Keratinocyte (primary cell): ENCODE data around the gene DDX28. TPM values are rescaled to one million over a fixed set of nuclear protein-coding genes. Genes with fewer than 3 reads are reported as not detected.

Source experiments
- DNase-seq: peaks from one replicate; pipeline ENCODE4 v3.0.0-alpha.2; 2011; ENCODE audit warnings: low read depth, missing footprints, low spot score
- FAIRE-seq: peaks from 2 replicates; lab custom pipeline; 2011; peaks lifted over from hg19 to GRCh38; lab: Jason Lieb, UNC
- H2AFZ ChIP-seq: 2 replicates; pipeline ENCODE4 v1.6.0; 2012; ENCODE audit warnings: low read length, control low read depth, inconsistent platforms; ENCODE audit not compliant: control insufficient read depth
- H3K27ac ChIP-seq: 2 replicates; pipeline ENCODE4 v1.5.1; 2011; ENCODE audit warnings: low read length; ENCODE audit not compliant: control insufficient read depth, insufficient read depth
- H3K27me3 ChIP-seq: 3 replicates; pipeline ENCODE4 v1.6.0; 2011; ENCODE audit warnings: low read length; ENCODE audit not compliant: control insufficient read depth, insufficient read depth; ENCODE audit errors: extremely low read depth
- H3K36me3 ChIP-seq, 2 experiments: 2 replicates in 1 of 2; 3 replicates in 1 of 2; pipeline ENCODE4 v1.5.1; 2011; ENCODE audit warnings: low read length in 2 of 2, mild to moderate bottlenecking in 1 of 2; ENCODE audit not compliant: control insufficient read depth in 2 of 2, insufficient read depth in 2 of 2; ENCODE audit errors: extremely low read depth in 1 of 2
- H3K4me1 ChIP-seq: 3 replicates; pipeline ENCODE4 v1.5.1; 2011; ENCODE audit warnings: low read length; ENCODE audit not compliant: control insufficient read depth, insufficient read depth; ENCODE audit errors: extremely low read depth
- H3K4me2 ChIP-seq: 3 replicates; pipeline ENCODE4 v1.6.0; 2011; ENCODE audit warnings: low read depth, low read length; ENCODE audit not compliant: control insufficient read depth, insufficient read depth; ENCODE audit errors: extremely low read depth
- H3K4me3 ChIP-seq, 3 experiments: fragments of 200-600 bp in 1 of 3; sonication (generic) in 1 of 3; 2 replicates in 2 of 3; 3 replicates in 1 of 3; pipeline ENCODE4 v1.5.1; 2011 to 2016; ENCODE audit warnings: low read length in 3 of 3, mild to moderate bottlenecking in 3 of 3, control low read depth in 2 of 3, inconsistent platforms in 1 of 3, low read depth in 1 of 3, mixed read lengths in 1 of 3, mixed run types in 1 of 3, moderate library complexity in 1 of 3; ENCODE audit not compliant: control insufficient read depth in 2 of 3, insufficient read depth in 2 of 3; ENCODE audit errors: extremely low read depth in 1 of 3
- H3K79me2 ChIP-seq: 2 replicates; pipeline ENCODE4 v1.6.0; 2012; ENCODE audit warnings: low read length; ENCODE audit not compliant: control insufficient read depth, insufficient read depth
- H3K9ac ChIP-seq: 3 replicates; pipeline ENCODE4 v1.6.0; 2011; ENCODE audit warnings: low read length; ENCODE audit not compliant: control insufficient read depth, insufficient read depth; ENCODE audit errors: extremely low read depth
- H3K9me1 ChIP-seq: 3 replicates; pipeline ENCODE4 v1.6.0; 2011; ENCODE audit warnings: low read length; ENCODE audit not compliant: control insufficient read depth, insufficient read depth; ENCODE audit errors: extremely low read depth
- H3K9me3 ChIP-seq: 2 replicates; pipeline ENCODE4 v1.5.1; 2012; ENCODE audit warnings: low read depth, low read length; ENCODE audit not compliant: control insufficient read depth
- H4K20me1 ChIP-seq: 3 replicates; pipeline ENCODE4 v1.6.0; 2011; ENCODE audit warnings: low read length; ENCODE audit not compliant: control insufficient read depth, insufficient read depth; ENCODE audit errors: extremely low read depth
- CTCF ChIP-seq, 3 experiments: IDR thresholded peaks in 1 of 3; conservative IDR thresholded peaks in 1 of 3; optimal IDR thresholded peaks in 1 of 3; 2 replicates in 2 of 3; 3 replicates in 1 of 3; pipeline versions ENCODE3 to v1.5.1; 2011; ENCODE audit warnings: low read length in 3 of 3, mild to moderate bottlenecking in 3 of 3, moderate library complexity in 2 of 3, control low read depth in 1 of 3, inconsistent platforms in 1 of 3; ENCODE audit not compliant: insufficient read depth in 2 of 3; ENCODE audit errors: extremely low read depth in 1 of 3
- EZH2 ChIP-seq: IDR thresholded peaks from one replicate; pipeline ENCODE4 v1.6.1; 2012; ENCODE audit warnings: inconsistent platforms, mild to moderate bottlenecking, low read length, moderate library complexity
- dilution Hi-C: fragments of 300-500 bp; cut with MboI; formaldehyde crosslinking; loops from one replicate; pipeline ENCODE4 v1.7.0; 2020; ENCODE audit warnings: low sequenced_read_pairs; ENCODE audit not compliant: extremely low pct_ligation_motif_present
- polyA plus RNA-seq, 5 experiments: library from polyadenylated mRNA; depleted of rRNA in 3 of 5; stranded (reverse) in 3 of 5; stranded (forward) in 1 of 5; unstranded in 1 of 5; fragments of >200 nt; gene quantifications; 1 replicate in 1 of 5; 2 replicates in 3 of 5; 3 replicates in 1 of 5; pipeline versions ENCODE4 v1.2.1 to v1.2.3, GENCODE V29; 2011 to 2012; ENCODE audit warnings: missing spikeins in 2 of 5, low read depth in 1 of 5, low replicate concordance in 1 of 5

Gene DDX28
- polyA plus RNA-seq, 1 donor (not counting 4 experiments of a cell fraction or from before 2014, with no cell fraction given): 12.8 TPM

- Histone ChIP-seq H2AFZ (peak overlapping the region; percentile 99), H3K4me3 (peak overlapping the region; percentile 86 to 96 (median 92)), H3K9me1 (peaks cover 3% of the 10 kb centered on the region), H3K9me3 (no peaks in the 10 kb centered on the region), H3K4me1 (peaks cover 22% of the 10 kb centered on the region), H3K27me3 (no peaks in the 10 kb centered on the region), H3K79me2 (peaks cover 49% of the 10 kb centered on the region), H3K36me3 (peaks cover 7 to 12% of the 10 kb centered on the region in 2 experiments), H4K20me1 (no peaks in the 10 kb centered on the region), H3K4me2 (peak overlapping the region; percentile 86), H3K27ac (peak overlapping the region; percentile 98), H3K9ac (peak overlapping the region; percentile 99)
- FAIRE-seq (no peak), DNase-seq (no peak)
- dilution Hi-C loops: no loop called here
- TF ChIP-seq CTCF (optimal IDR thresholded peaks at IDR 0.05 in 1 of 3, IDR thresholded peaks at IDR 0.05 in 1 of 3, conservative IDR thresholded peaks at IDR 0.05 in 1 of 3; ENCODE audit: extremely low read depth in 1 of 3, insufficient read depth in 2 of 3, low read length in 3 of 3) (no peak), EZH2 (no peak)
Measured at GRCh38 chr16:68022278-68022727, 729 bp downstream of the DDX28 start.

- Histone ChIP-seq H3K9me3 (no peaks in the 10 kb centered on the region), H3K4me2 (peak overlapping the region; percentile 86), H2AFZ (no peak overlapping the region), H3K27ac (peak overlapping the region; percentile 98), H4K20me1 (no peaks in the 10 kb centered on the region), H3K27me3 (no peaks in the 10 kb centered on the region), H3K9me1 (peaks cover 3% of the 10 kb centered on the region), H3K9ac (peak overlapping the region; percentile 99), H3K36me3 (peaks cover 4 to 12% of the 10 kb centered on the region in 2 experiments), H3K4me3 (peak overlapping the region in 2 of 3 experiments; percentile 92 to 96), H3K79me2 (peaks cover 49% of the 10 kb centered on the region), H3K4me1 (peaks cover 22% of the 10 kb centered on the region)
- dilution Hi-C loops: no loop called here
- DNase-seq: no peak
- FAIRE-seq: no peak
- TF ChIP-seq EZH2 (no peak), CTCF (optimal IDR thresholded peaks at IDR 0.05 in 1 of 3, IDR thresholded peaks at IDR 0.05 in 1 of 3, conservative IDR thresholded peaks at IDR 0.05 in 1 of 3; ENCODE audit: extremely low read depth in 1 of 3, insufficient read depth in 2 of 3, low read length in 3 of 3) (no peak)
Measured at GRCh38 chr16:68021490-68021889, 1.5 kb downstream of the DDX28 start.
